ENCODE data around the gene AK9.
"Not testable (repeated sequence)": the region's sequence is repeated elsewhere in the genome, so short reads cannot be mapped to it uniquely, and the experiment has no call there.

DNA sequence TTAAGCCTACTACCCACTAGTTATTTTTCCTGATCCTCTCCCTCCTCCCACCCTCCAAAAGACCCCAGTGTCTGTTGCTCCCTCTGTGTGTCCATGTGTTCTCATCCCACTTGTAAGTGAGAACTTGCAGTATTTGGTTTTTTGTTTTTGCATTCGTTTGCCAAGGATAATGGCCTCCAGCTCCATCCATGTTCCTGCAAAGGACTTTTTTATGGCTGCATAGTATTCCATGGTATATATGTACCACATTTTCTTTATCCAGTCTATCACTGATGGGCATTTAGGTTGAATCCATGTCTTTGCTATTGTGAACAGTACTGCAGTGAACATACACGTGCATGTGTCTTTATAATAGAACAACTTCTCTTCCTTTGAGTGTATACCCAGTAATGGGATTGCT is 17.1 kb upstream of the AK9 start:
- TF ChIP-seq, protein P1, sequence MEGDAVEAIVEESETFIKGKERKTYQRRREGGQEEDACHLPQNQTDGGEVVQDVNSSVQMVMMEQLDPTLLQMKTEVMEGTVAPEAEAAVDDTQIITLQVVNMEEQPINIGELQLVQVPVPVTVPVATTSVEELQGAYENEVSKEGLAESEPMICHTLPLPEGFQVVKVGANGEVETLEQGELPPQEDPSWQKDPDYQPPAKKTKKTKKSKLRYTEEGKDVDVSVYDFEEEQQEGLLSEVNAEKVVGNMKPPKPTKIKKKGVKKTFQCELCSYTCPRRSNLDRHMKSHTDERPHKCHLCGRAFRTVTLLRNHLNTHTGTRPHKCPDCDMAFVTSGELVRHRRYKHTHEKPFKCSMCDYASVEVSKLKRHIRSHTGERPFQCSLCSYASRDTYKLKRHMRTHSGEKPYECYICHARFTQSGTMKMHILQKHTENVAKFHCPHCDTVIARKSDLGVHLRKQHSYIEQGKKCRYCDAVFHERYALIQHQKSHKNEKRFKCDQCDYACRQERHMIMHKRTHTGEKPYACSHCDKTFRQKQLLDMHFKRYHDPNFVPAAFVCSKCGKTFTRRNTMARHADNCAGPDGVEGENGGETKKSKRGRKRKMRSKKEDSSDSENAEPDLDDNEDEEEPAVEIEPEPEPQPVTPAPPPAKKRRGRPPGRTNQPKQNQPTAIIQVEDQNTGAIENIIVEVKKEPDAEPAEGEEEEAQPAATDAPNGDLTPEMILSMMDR (IDR thresholded peaks at IDR 0.05; ENCODE audit: poor library complexity, severe bottlenecking): not testable (repeated sequence)
- TF ChIP-seq EP300 (conservative IDR thresholded peaks at IDR 0.05; ENCODE audit: poor library complexity, severe bottlenecking): not testable (repeated sequence)

Data from neural cell (in vitro differentiated cells).